WTC11 (cell line): ENCODE data around the gene SYT1. TPM values are rescaled to one million over a fixed set of nuclear protein-coding genes. Genes with fewer than 3 reads are reported as not detected.

Source experiments
- ATAC-seq: fragments of 200-7000 bp; cut with Tn5 transposase; 2 replicates; pipeline ENCODE4 v1.10.0; 2021; ENCODE audit warnings: mild to moderate bottlenecking, moderate library complexity
- CTCF ChIA-PET: fragments of 300-600 bp; sonication (Branson Sonifier 250); formaldehyde crosslinking; loops from one replicate; lab custom pipeline; 2021; ENCODE audit warnings: antibody characterized with exemption; lab: Charles Lee
- POLR2A ChIA-PET: fragments of 350-600 bp; sonication (Branson Sonifier 250); formaldehyde crosslinking; loops from one replicate; lab custom pipeline; 2021; ENCODE audit warnings: antibody characterized with exemption; lab: Charles Lee
- DNase-seq: peaks from one replicate; pipeline ENCODE4 v3.0.0; 2021; ENCODE audit warnings: low spot score
- H3K27ac Mint-ChIP-seq: 2 replicates; pipeline ENCODE4 v1.8.0; 2021; ENCODE audit warnings: mixed read lengths
- H3K27me3 Mint-ChIP-seq: 2 replicates; pipeline ENCODE4 v1.8.0; 2021; ENCODE audit warnings: low read depth, mild to moderate bottlenecking, moderate library complexity, mixed read lengths
- H3K36me3 Mint-ChIP-seq: 2 replicates; pipeline ENCODE4 v1.8.0; 2021; ENCODE audit warnings: mixed read lengths
- H3K4me1 Mint-ChIP-seq: 2 replicates; pipeline ENCODE4 v1.8.0; 2022; ENCODE audit warnings: mixed read lengths
- H3K4me3 Mint-ChIP-seq: 2 replicates; pipeline ENCODE4 v1.8.0; 2021; ENCODE audit warnings: mild to moderate bottlenecking, moderate library complexity, mixed read lengths
- H3K9me3 Mint-ChIP-seq: 2 replicates; pipeline ENCODE4 v1.8.0; 2021; ENCODE audit warnings: mixed read lengths
- ARID4B ChIP-seq: sonication (generic); formaldehyde crosslinking; IDR thresholded peaks from 2 replicates; pipeline ENCODE4 v1.8.0; 2023; ENCODE audit warnings: missing genetic modification reagents, mild to moderate bottlenecking, borderline replicate concordance
- ATF1 ChIP-seq: sonication (generic); formaldehyde crosslinking; IDR thresholded peaks from 2 replicates; pipeline ENCODE4 v1.8.1; 2023; ENCODE audit warnings: mild to moderate bottlenecking, moderate library complexity, missing genetic modification reagents
- ATF2 ChIP-seq: sonication (generic); formaldehyde crosslinking; IDR thresholded peaks from 2 replicates; pipeline ENCODE4 v1.8.1; 2022; ENCODE audit warnings: low read depth, missing genetic modification reagents, borderline replicate concordance
- ATF6 ChIP-seq: sonication (generic); formaldehyde crosslinking; IDR thresholded peaks from 2 replicates; pipeline ENCODE4 v1.8.1; 2023; ENCODE audit warnings: mild to moderate bottlenecking, missing genetic modification reagents
- E2F1 ChIP-seq: sonication (generic); formaldehyde crosslinking; IDR thresholded peaks from 2 replicates; pipeline ENCODE4 v1.8.0; 2022; ENCODE audit warnings: mild to moderate bottlenecking, missing genetic modification reagents
- E2F5 ChIP-seq: sonication (generic); formaldehyde crosslinking; IDR thresholded peaks from 2 replicates; pipeline ENCODE4 v1.8.1; 2022; ENCODE audit warnings: mild to moderate bottlenecking, moderate library complexity, missing genetic modification reagents
- FOXJ3 ChIP-seq: sonication (generic); formaldehyde crosslinking; IDR thresholded peaks from 2 replicates; pipeline ENCODE4 v1.9.0; 2021; ENCODE audit warnings: missing genetic modification reagents, mild to moderate bottlenecking, borderline replicate concordance
- FOXK1 ChIP-seq: sonication (generic); formaldehyde crosslinking; IDR thresholded peaks from 2 replicates; pipeline ENCODE4 v1.8.0; 2022; ENCODE audit warnings: mild to moderate bottlenecking, moderate library complexity, missing genetic modification reagents
- HMGXB4 ChIP-seq: sonication (generic); formaldehyde crosslinking; IDR thresholded peaks from 2 replicates; pipeline ENCODE4 v1.8.1; 2023; ENCODE audit warnings: mild to moderate bottlenecking, moderate library complexity, missing genetic modification reagents
- IRF1 ChIP-seq: sonication (generic); formaldehyde crosslinking; IDR thresholded peaks from 2 replicates; pipeline ENCODE4 v1.8.0; 2023; ENCODE audit warnings: missing genetic modification reagents
- JUN ChIP-seq: sonication (generic); formaldehyde crosslinking; IDR thresholded peaks from 2 replicates; pipeline ENCODE4 v1.8.0; 2023; ENCODE audit warnings: mild to moderate bottlenecking, missing genetic modification reagents
- MXD4 ChIP-seq: fragments of 250-450 bp; sonication (Bioruptor Pico); IDR thresholded peaks from 2 replicates; pipeline ENCODE4 v1.8.0; 2021; ENCODE audit warnings: mild to moderate bottlenecking, moderate library complexity, borderline replicate concordance
- NFYB ChIP-seq: sonication (generic); formaldehyde crosslinking; conservative IDR thresholded peaks from 2 replicates; pipeline ENCODE4 v1.8.0; 2022; ENCODE audit warnings: low read depth, missing genetic modification reagents
- PRRX2 ChIP-seq: fragments of 250-450 bp; sonication (Bioruptor Pico); IDR thresholded peaks from 2 replicates; pipeline ENCODE4 v1.8.0; 2021; ENCODE audit warnings: mild to moderate bottlenecking
- TEAD1 ChIP-seq: sonication (generic); formaldehyde crosslinking; IDR thresholded peaks from 2 replicates; pipeline ENCODE4 v1.8.0; 2022; ENCODE audit warnings: mild to moderate bottlenecking, missing genetic modification reagents
- USF1 ChIP-seq: sonication (generic); formaldehyde crosslinking; IDR thresholded peaks from 2 replicates; pipeline ENCODE4 v1.8.0; 2022; ENCODE audit warnings: mild to moderate bottlenecking, missing genetic modification reagents
- ZBTB43 ChIP-seq: sonication (generic); formaldehyde crosslinking; IDR thresholded peaks from 2 replicates; pipeline ENCODE4 v1.8.1; 2023; ENCODE audit warnings: mild to moderate bottlenecking, missing genetic modification reagents
- ZNF416 ChIP-seq: fragments of 250-450 bp; sonication (Bioruptor Pico); IDR thresholded peaks from 2 replicates; pipeline ENCODE4 v1.9.0; 2021; ENCODE audit warnings: mild to moderate bottlenecking, inconsistent platforms
- ZNF423 ChIP-seq: fragments of 250-450 bp; sonication (Bioruptor Pico); IDR thresholded peaks from 2 replicates; pipeline ENCODE4 v2.1.2; 2022; ENCODE audit warnings: mild to moderate bottlenecking, moderate library complexity
- total RNA-seq: library from RNA; stranded (reverse); gene quantifications from 3 replicates; pipeline ENCODE4 v1.2.3, GENCODE V29; 2021

The SYT1 gene
- total RNA-seq, 1 experiment from 2014 or later: 45.2 TPM

- DNase-seq (no peak), ATAC-seq (no peak)
- CTCF ChIA-PET: interaction anchor here (0.8 to 1.4 kb wide), 2 partner anchors 20 to 34 kb away, joined by 3 to 8 read pairs; no protein-coding TSS in a partner anchor
- Mint-ChIP-seq H3K4me3 (no peak overlapping the region), H3K27me3 (no peaks in the 10 kb centered on the region), H3K9me3 (0 out of 2 replicates have a peak, but pooled peaks cover 3% of the 10 kb centered on the region), H3K36me3 (no peaks in the 10 kb centered on the region), H3K27ac (no peak overlapping the region), H3K4me1 (peaks cover 52% of the 10 kb centered on the region)
- POLR2A ChIA-PET: no interaction called here
- TF ChIP-seq HMGXB4 (CRISPR knock-in tag) (no peak), FOXJ3 (no peak), NFYB (no peak), IRF1 (CRISPR knock-in tag) (no peak), ATF2 (CRISPR knock-in tag) (no peak), ATF6 (CRISPR knock-in tag) (no peak)
These were observed 460.0 kb downstream of the SYT1 start for GRCh38 chr12:79324571-79324970.

GRCh38 chr12:79326222-79326621, 461.6 kb downstream of the SYT1 start:
- no peak for DNase-seq
- CTCF ChIA-PET: interaction anchor here (1.2 kb wide), 1 partner anchor 19 kb away, joined by 4 read pairs; no protein-coding TSS in a partner anchor
- Mint-ChIP-seq H3K4me1 (peaks cover 55% of the 10 kb centered on the region), H3K27me3 (no peaks in the 10 kb centered on the region), H3K9me3 (no peaks in the 10 kb centered on the region), H3K4me3 (no peak overlapping the region), H3K36me3 (no peaks in the 10 kb centered on the region), H3K27ac (no peak overlapping the region)
- no peak for TF ChIP-seq JUN (CRISPR knock-in tag)
- TF ChIP-seq ZNF416 (CRISPR knock-in tag): no peak
- no peak for TF ChIP-seq ATF1 (CRISPR knock-in tag)
- no peak for TF ChIP-seq ARID4B (CRISPR knock-in tag)
- TF ChIP-seq FOXK1 (CRISPR knock-in tag): no peak
- no peak for TF ChIP-seq E2F5 (CRISPR knock-in tag)
- no peak for TF ChIP-seq MXD4 (CRISPR knock-in tag)
- no peak for TF ChIP-seq PRRX2
- TF ChIP-seq ZNF423 (CRISPR knock-in tag): no peak
- TF ChIP-seq IRF1 (CRISPR knock-in tag): no peak
- TF ChIP-seq USF1 (CRISPR knock-in tag): no peak
- TF ChIP-seq E2F1: no peak
- TF ChIP-seq ZBTB43 (CRISPR knock-in tag): no peak
- TF ChIP-seq TEAD1: no peak
- POLR2A ChIA-PET: no interaction called here
- ATAC-seq: no peak
